IPS-NIHi11 (cell line): ENCODE results near the gene CPTP.

Experiments used
- DNase-seq: peaks from one replicate; pipeline ENCODE4 v3.0.0; 2012; ENCODE audit warnings: mixed read lengths, low spot score

Gene CPTP

DNA sequence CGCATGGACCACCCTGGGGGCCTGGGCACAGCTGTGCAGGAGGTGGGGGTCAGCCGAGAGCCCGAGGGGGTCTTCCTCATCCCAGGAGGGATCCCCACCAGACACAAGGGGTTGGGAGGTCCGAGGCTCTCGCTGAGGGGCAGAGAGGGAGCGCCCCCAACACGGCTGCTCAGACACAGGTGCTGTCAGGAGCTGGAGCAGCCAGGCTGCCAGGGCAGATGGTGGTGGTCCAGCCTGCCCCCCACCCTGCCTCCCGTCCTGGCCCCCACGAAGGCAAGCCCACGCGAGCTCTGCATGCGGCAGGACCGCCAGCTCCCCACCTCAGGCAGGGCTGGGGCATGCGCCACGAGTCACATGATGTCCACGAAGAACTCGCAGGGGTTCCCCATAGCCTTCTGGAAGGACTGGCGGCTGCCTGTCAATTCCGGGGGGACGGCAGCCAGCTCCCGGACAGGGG lies 11.2 kb downstream of the CPTP start:
- no peak for DNase-seq

DNA sequence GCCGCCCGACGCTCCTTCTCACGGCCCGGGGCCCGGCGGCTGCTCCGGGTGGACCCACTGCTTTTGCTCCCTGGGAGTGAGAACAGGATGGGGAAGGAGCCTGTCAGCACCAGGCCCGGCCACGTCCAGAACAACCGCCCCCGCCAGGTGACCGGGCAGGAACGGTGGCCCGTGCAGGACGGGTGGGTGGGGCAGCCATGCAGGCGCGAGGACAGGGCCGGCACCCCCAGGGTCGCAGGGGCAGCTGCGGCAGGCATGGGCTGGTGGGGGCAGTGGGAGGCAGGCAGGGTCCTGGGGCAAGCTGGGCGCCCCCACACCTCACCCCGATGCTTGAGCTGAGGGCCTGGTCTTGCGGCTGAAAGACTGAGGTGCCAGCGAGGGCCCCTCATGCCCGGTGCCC lies 11.8 kb downstream of the CPTP start:
- DNase-seq: no peak

DNA sequence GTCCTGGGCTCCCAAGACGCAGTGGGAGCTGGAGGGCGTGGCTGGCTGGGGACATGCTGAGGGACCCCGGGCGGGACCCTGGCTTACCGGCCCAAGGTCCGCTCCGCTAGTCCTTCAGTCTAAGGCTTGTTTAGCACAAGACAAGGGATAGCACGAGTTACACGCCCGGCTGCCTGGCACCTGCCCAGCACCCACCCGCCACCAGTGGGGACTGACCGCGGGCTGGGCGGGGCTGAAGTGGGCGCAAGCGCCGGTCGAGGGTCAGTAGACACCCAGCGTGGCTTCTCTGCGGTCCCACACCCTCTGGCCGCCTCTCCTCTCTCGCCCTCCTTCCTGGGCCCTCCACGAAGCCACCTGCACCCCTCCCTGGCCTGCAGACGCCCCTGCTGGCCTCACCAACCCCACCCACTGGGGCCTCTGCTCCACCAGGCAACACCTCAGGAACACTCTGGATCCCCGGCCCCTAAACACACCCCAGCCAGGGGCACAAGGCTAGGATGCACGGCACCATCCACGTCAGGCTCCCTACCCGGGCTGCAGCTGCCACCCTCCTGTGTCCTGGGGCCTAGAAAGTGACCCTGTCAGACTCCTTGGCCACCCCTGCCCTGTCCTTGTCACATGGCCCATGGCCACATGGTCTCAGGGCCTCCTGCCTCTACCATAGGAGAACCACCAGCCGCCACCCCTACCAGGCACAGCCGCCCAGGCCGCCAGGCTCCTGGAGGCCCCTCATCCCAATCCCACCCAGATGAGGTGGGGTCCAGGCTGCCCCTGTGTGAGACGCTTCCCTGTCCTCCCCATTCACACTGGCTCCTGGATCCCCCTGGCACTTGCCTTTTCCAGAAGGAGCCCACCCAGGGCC lies 12.6 kb downstream of the CPTP start:
- no peak for DNase-seq

DNA sequence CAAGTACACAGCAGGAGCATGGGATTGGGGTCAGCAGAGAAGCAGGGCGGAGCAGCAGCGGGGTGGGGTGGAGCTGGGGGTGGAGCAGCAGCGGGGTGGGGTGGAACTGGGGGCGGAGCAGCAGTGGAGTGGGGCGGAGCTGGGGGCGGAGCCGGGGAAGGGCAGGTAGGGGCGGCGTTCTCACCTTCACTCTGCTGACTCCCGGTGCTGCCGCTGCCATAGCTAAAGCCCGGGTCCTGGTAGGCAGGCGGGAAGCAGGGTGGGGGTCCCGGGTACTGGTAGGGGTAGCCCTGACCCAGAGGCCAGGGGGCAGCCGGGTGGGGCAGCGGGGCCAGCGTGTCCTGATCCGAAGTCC lies 13.2 kb downstream of the CPTP start:
- DNase-seq: peak; percentile 97

DNA sequence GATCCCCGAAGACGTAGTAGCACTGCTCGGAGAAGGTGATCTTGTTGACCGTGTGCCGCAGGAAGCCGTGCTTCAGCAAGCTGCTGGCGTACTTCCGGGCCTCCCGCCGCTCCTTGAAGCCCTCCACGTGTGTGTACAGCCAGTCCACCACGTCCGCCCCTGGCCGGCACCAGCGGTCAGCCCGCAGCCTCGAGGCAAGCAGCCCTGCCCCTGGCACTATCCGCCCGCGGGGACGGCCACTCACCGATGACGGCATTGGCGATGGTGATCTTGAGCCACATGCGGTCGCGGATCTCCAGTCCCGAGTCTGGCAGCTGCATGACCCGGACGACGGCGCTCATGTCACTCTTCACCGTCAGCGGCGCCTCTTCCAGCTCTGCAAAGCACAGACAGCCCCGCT lies 13.7 kb downstream of the CPTP start:
- DNase-seq: no peak

DNA sequence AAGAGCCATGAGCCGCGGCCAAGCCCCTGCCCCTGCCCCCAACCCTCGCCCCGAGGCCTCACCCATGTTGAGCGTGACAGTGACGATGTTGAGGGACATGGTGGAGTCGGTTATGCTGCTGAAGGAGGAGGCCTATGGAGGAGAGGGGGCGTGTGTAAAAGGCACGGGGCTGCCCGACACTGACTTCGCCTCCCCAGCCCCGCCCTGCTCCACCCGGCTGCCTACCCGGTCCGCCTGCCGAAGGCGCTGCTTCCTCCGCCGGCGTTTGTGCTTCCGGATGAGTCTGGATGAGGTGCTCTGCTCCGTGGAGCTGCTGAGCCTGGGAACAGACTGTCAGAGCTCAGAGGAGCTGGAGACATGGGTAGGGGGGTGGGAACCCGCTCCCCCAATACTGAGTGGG lies 15.6 kb downstream of the CPTP start:
- DNase-seq: no peak

DNA sequence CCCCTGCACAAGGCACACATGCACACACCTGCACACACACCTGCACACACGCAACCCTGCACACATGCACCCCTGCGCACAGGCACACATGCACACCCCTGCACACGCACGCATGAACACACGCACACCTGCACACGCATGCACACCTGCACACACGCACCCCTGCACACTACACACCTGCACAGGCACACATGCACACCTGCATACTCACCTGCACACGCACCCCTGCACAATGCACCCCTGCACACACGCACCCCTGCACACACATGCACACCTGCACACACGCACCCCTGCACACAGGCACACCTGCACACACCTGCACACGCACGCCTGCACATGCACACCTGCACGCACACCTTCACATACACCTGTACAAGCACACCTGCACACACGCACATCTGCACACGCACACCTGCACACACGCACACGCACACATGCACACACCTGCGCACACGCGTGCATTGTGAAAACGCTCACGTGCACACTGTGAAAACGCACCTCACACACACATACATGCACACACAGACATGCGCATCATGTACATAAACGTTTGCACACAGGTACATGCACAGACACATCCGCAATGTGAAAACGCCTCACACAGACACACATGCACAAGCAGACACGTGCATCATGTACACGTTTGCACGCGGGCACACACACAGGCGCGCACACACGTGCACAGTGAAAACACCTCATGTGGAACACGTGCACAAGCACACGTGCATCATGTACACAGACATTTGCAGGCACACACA lies 16.4 kb downstream of the CPTP start:
- DNase-seq: no peak

DNA sequence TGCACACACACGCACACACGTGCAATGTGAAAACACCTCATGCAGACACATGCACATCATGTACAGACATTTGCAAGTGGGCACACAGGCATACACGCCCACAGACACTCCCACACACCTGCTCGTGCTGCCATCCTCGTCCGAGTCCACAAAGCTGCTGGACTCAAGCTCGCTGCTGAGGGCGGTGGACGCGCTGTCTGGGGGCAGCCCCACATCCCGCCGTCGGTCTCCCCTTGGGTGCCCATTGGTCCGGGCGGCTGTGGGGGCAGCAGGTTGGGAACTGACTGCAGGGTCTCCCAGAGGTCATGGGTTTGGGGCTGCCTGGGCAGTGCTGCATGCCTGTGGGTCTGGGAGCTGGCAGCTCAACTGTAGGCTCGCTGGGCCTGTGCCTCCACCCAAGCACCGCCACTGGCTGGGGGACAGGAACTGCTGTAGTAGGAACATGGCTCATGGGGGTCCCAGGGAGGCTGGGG lies 17.0 kb downstream of the CPTP start:
- DNase-seq: no peak

DNA sequence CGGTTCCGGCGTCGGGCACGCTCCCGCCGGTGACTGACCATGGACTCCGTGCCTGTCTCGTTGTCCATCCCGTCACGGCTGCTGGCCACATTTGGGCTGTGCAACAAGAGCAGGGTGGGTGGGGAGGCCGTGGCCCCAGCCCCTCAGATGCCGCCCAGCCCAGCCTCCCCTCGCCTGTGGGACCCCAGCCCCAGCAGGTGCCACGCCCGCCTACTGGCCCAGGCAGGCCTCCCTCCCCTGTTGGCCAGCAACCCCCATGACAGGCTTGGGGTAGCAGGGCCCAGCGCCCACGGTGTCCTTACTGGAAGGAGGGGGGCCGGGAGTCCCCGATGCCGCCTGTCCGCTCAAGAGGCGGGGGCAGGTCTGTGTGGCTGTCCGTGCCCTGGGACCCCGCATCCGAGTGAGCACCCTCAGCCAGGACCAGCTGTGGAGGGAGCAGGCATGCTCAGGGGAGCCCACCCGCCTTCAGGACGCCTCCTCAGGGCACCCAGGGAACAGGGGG lies 17.5 kb downstream of the CPTP start:
- DNase-seq: no peak

DNA sequence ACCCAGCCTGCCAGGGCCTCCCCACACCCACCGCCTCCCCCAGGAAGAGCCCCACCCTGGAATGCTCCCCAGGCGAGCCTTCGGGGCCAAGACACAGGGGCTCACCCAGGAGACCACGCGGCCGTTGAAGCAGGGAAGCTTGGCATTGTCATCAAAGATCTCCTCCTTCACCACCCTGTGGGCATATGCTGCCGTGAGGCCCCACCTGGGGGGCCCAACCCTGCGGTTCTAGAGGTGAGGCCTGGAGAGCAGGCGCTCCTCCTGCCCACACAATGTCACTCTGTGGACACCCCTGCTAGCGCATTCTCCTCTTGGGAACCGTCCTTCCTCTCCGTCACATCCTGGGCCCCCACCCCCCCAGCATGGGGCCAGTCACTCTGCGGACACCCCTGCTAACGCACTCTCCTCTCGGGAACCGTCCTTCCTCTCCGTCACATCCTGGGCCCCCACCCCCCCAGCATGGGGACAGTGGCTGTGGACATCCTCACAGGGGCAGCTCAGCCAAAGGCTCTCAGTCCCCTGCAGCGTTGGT lies 18.0 kb downstream of the CPTP start:
- DNase-seq: no peak

DNA sequence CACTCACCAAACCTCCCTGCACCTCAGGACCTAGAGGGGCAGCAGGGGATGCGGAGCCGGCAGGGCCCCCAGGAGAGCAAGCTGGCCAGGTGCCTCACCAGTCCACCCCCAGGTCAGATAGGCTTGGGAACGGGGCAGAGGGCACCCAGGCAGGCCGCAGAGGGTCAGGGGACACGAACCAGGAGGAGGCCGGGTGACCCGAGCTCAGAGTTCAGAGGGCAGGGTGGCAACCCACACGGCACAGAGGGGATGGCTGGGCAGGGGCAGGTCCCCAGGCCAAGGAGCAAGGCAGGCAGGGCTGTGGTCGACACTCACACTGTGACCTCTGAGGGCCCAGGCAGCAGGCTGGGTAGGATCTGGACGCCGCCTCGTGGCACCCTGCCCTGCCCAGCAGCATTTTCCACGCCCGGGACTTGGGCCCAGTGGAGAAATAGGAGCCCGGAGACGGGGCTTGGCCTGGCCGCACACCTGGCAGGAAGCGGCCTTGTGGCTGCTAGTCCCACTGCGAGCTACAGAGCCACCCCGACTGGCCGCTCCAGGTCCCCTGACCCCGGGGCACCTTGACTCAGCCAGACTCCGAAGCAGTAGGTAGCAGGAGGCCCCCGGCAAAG lies 19.3 kb downstream of the CPTP start:
- no peak for DNase-seq

DNA sequence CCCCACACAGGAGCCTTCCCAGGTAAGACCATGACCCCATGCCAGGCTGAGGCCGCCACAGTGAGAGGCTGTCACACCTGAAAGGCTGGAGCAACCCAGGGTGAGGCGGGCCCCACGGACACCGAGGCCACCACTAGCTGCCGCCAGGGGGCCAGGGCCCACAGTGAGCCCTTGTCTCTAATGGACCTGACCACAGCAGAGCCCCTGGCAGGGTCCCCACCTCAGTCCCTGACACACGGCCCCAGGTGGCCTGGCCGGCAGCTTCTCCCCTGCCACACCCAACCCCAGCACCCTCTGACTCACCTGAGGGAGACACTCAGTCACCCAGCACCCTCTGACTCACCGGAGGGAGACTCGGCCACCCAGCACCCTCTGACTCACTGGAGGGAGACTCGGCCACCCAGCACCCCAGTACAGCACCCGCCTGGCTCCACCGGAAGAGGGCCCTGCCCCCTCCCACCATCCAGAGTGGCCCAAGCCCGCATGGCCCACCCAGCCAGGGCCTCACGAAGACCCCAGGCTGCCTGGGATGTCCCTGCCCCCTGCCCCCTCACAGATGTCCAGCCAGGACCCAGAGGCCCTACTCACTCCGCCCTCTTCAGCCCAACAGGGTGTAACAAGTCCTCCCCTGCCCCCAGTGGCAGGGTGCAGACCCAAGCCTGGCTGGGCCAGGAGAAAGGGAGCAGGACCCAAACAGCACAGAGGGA lies 20.2 kb downstream of the CPTP start:
- DNase-seq: peak; percentile 72

DNA sequence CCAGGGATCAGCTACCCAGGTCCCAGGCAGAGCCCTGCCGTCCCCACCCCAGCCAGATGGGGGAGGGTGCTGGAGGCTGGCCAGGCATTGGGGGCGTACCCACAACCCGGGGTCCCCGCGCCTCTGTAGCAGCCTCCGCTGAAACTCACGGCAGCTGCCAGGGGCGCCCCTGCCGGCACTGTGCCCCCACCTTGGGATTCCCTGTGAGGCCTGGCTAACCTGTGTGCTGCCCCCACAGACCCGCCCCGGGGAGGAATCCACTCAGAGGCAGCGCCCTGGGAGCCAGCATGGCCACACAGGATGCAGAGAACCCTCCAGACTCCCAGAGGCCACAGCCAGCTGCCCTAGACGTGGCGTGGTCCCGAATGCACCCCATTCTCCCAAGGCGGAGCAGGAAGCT lies 20.8 kb downstream of the CPTP start:
- no peak for DNase-seq

DNA sequence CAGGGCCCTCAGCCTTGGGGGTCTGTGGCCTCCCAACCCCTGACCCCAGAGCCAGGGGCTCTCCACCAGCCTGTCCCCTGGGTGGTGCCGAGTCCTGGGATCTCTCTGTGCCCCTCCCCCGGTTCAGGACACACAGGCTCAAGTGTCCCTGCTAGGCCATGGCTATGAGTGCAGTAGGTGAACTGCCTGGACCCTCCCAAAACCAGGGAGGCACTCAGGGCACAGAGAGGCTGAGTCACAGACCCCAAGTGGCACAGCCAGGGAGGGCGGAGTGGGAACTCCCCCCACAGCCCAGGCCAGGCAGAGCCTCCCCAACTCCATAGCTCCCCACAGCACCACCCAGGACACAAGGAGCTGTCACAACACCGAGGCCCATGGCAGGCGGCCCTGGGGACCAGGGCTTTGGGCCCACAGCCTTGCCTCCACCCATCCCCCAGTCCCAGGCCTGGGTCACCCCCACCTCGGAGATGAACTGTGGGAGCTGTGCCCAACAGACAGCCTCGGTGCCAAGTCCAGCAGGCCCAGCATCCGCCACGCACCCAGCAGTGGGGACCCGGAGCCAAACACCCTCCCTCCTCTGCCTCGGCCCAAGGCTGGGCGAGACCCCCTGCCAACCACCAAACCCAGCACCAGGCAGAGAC lies 21.4 kb downstream of the CPTP start:
- no peak for DNase-seq

DNA sequence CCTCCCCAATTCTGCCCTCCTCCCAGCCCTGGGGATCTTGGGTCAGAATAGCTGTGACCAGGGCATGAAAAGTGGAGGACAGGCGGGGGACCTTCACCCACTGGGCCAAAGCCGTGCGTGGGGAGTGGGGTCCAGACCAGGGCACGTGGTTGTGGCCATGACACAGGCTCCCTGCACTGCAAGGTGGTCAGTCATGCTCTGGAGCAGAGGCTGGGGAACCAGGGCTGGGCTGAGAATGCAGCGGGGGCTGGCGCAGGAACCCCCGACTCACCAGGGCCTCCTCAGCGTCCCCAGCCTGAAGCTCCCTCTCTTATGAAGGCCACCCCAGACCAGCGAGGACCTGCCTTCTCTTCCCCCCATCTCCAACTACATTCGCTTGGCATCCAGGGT lies 21.9 kb downstream of the CPTP start:
- no peak for DNase-seq

DNA sequence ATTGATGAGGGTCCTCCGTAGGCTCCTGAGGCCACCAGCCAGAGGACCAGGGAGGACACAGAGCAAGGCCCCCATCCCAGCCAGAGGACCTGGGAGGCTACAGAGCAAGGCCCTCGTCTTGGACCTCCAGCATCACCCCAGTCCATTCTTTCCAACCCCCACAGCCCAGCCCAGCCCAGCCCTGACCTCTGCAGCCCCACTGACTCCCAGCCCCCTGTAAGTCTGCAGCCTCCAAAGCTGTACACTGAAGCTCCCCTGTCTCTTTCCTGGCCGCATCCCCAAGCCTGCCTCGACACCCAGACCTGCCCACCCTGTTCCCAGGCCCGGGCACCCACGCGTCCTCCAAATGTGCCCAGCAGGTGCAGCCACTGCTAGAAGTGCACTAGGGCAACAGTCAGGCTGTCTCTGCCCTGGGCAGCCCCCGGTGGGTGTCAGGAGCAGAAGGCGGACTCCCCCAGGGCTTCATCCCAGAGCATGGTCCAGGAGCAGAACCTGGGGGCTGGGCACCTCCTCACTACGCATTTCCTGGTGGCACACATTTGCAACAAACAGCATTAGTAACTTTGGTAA lies 22.5 kb downstream of the CPTP start:
- DNase-seq: no peak

DNA sequence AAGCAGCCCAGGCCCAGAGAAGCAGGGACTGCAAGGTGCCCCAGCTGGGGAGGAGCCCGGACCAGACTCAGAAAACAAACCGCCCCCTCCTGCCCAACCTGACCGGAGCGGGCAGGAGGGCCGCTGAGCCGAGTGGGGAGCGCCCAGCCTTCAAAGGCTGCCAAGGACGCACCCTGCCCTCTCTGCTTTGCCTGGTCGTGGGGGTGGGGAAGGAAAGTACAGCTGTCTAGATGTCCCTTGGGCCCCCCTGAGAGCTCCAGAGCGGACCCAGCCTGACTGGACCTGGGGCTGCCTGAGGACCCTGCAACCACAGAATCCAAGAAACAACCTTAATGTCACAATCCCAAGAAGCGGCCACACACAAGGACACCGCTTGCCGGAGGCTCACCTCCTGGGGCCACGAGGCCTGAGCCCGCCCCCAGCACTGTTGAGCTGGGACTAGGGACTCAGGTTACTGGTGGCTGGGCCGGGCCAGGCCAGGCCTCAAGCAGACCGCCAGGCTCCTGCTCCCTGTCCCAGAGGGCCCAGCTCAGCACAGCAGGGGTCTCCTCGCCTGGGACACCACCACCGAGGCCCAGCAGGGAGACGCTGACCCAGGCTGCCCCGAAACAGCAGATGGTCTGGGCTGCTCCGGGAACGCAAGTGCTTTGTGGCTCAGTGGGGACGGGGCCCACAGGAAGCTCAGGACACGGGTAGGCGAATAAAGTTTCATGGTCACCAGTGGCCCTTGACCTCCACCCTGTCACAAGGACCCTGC lies 23.2 kb downstream of the CPTP start:
- peak; percentile 80 for DNase-seq

DNA sequence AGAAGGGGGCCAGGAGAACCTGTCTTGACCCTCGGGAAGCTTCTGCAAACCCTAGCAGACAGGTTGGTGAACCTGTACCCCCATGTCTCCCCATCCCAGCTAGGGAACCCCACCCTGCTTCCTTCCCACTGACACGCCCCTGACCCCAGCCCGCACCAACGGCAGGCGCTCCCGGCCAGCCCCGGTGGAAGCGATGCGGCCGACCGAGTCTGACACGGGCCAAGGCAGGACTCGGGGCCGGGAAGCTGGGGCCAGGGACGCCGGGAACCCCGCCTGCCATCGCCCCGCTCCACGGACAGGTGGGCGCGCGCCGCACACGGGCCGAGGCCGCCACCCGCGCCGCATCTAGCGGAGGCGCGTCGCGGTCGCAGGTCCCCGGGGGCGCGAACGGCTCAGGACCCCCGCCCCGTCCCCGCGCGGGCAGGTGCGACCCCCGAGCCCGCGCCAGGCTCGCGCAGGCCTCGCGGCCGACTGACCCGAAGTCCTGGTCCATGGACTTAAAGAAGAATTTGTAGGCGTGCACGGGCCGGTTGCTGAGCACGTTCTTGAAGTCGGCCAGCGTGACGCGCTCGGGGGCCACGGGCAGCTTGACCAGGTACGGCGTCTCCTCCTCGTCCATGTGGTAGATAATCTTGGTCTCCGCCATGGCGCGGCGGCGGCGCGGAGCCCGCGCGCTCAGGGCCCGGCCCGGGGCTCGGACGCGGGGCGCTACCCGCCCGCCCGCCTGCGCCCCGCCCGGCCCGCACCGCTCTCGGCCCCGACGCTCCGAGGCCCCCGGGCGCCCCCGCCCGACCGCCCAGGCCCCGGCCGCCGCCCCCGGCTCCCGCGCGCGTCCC lies 24.0 kb downstream of the CPTP start:
- no peak for DNase-seq
